Parathyroid adenoma (tissue), 2 donors: Measurements from ENCODE around the gene ADORA1.

Experiments
- H2AFZ ChIP-seq: fragments of 300-600 bp; sonication (generic); one replicate; pipeline ENCODE4 v1.7.0; 2017; ENCODE audit warnings: antibody characterized with exemption, mild to moderate bottlenecking
- H3K27ac ChIP-seq: fragments of 300-600 bp; sonication (generic); one replicate; pipeline ENCODE4 v1.7.0; 2017
- H3K27me3 ChIP-seq: fragments of 300-600 bp; sonication (generic); one replicate; pipeline ENCODE4 v1.7.0; 2017; ENCODE audit warnings: low read length; ENCODE audit not compliant: control insufficient read depth, insufficient read depth
- H3K36me3 ChIP-seq: fragments of 300-600 bp; sonication (generic); one replicate; pipeline ENCODE4 v1.7.0; 2017; ENCODE audit warnings: low read length; ENCODE audit not compliant: control insufficient read depth, insufficient read depth
- H3K4me1 ChIP-seq: fragments of 300-600 bp; sonication (generic); one replicate; pipeline ENCODE4 v1.7.0; 2017; ENCODE audit warnings: control low read depth
- H3K4me2 ChIP-seq: fragments of 300-600 bp; sonication (generic); one replicate; pipeline ENCODE4 v1.7.0; 2017; ENCODE audit warnings: low read length
- H3K4me3 ChIP-seq: fragments of 300-600 bp; sonication (generic); one replicate; pipeline ENCODE4 v1.7.0; 2017; ENCODE audit warnings: low read depth, low read length
- H3K79me2 ChIP-seq: fragments of 300-600 bp; sonication (generic); one replicate; pipeline ENCODE4 v1.7.0; 2017; ENCODE audit warnings: control low read depth
- H3K9ac ChIP-seq: fragments of 300-600 bp; sonication (generic); one replicate; pipeline ENCODE4 v1.7.0; 2017; ENCODE audit warnings: mild to moderate bottlenecking
- H3K9me3 ChIP-seq: fragments of 300-600 bp; sonication (generic); one replicate; pipeline ENCODE4 v1.7.0; 2017; ENCODE audit warnings: low read length; ENCODE audit not compliant: control insufficient read depth
- TF ChIP-seq, protein P1 (sequence below): fragments of 300-600 bp; sonication (generic); IDR thresholded peaks from one replicate; pipeline ENCODE4 v1.7.0; 2017; ENCODE audit warnings: antibody characterized with exemption, mild to moderate bottlenecking
- donor health status: primary hyperparathyroidism.

ADORA1 gene

DNA sequence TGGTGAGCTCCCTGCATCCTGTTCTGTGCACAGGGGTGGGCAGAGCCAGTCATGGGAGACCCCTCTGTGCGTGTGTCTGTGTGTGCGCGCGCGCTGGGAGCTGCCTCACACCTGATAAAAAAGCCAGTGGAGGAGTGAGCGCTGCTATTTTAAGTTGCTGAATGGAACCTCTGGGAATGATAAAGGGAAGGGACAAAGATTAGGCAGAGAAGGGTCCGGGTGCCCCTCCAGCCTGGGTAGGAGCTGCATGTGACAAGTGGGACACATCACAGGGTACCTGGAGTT is 847 bp downstream of the ADORA1 start:
- Histone ChIP-seq H3K4me1 (peaks cover 13% of the 10 kb centered on the region), H3K4me2 (peak overlapping the region; percentile 85), H2AFZ (peak overlapping the region; percentile 89), H3K27me3 (no peaks in the 10 kb centered on the region), H3K79me2 (no peaks in the 10 kb centered on the region), H3K9me3 (no peaks in the 10 kb centered on the region), H3K36me3 (no peaks in the 10 kb centered on the region), H3K27ac (peak overlapping the region; percentile 36), H3K9ac (no peak overlapping the region), H3K4me3 (peak overlapping the region; percentile 68)
- TF ChIP-seq, protein P1, sequence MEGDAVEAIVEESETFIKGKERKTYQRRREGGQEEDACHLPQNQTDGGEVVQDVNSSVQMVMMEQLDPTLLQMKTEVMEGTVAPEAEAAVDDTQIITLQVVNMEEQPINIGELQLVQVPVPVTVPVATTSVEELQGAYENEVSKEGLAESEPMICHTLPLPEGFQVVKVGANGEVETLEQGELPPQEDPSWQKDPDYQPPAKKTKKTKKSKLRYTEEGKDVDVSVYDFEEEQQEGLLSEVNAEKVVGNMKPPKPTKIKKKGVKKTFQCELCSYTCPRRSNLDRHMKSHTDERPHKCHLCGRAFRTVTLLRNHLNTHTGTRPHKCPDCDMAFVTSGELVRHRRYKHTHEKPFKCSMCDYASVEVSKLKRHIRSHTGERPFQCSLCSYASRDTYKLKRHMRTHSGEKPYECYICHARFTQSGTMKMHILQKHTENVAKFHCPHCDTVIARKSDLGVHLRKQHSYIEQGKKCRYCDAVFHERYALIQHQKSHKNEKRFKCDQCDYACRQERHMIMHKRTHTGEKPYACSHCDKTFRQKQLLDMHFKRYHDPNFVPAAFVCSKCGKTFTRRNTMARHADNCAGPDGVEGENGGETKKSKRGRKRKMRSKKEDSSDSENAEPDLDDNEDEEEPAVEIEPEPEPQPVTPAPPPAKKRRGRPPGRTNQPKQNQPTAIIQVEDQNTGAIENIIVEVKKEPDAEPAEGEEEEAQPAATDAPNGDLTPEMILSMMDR, result no peak

DNA sequence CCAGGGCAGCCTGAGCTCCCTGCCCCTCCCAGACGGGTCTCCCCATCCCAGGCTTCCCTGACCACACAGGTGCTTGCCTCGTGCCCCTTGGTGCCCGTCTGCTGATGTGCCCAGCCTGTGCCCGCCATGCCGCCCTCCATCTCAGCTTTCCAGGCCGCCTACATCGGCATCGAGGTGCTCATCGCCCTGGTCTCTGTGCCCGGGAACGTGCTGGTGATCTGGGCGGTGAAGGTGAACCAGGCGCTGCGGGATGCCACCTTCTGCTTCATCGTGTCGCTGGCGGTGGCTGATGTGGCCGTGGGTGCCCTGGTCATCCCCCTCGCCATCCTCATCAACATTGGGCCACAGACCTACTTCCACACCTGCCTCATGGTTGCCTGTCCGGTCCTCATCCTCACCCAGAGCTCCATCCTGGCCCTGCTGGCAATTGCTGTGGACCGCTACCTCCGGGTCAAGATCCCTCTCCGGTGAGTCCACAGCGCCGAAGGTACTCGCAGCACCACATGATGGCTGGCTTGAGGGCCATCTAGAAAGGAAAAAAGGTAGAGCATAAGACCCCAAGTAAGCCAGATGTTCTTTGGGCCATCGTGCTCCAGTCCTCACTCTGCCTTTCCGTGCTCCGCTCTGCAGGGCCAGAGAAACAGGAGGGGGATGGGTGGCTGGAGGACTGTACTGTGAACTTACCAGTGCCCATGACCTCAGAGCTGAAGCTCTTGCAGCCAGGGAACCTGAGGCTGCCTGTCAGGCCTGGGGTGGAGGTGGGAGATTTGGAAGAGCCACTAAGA is 1.4 kb downstream of the ADORA1 start:
- no peaks in the 10 kb centered on the region for H3K36me3 ChIP-seq
- TF ChIP-seq, protein P1, result no peak
- no peaks in the 10 kb centered on the region for H3K79me2 ChIP-seq
- H3K4me2 ChIP-seq, result peak overlapping the region; percentile 85
- no peaks in the 10 kb centered on the region for H3K9me3 ChIP-seq
- H3K9ac ChIP-seq, result no peak overlapping the region
- H2AFZ ChIP-seq, result no peak overlapping the region
- H3K4me1 ChIP-seq, result peaks cover 13% of the 10 kb centered on the region
- H3K27me3 ChIP-seq, result no peaks in the 10 kb centered on the region
- peak overlapping the region; percentile 68 for H3K4me3 ChIP-seq
- peak overlapping the region; percentile 3 for H3K27ac ChIP-seq

DNA sequence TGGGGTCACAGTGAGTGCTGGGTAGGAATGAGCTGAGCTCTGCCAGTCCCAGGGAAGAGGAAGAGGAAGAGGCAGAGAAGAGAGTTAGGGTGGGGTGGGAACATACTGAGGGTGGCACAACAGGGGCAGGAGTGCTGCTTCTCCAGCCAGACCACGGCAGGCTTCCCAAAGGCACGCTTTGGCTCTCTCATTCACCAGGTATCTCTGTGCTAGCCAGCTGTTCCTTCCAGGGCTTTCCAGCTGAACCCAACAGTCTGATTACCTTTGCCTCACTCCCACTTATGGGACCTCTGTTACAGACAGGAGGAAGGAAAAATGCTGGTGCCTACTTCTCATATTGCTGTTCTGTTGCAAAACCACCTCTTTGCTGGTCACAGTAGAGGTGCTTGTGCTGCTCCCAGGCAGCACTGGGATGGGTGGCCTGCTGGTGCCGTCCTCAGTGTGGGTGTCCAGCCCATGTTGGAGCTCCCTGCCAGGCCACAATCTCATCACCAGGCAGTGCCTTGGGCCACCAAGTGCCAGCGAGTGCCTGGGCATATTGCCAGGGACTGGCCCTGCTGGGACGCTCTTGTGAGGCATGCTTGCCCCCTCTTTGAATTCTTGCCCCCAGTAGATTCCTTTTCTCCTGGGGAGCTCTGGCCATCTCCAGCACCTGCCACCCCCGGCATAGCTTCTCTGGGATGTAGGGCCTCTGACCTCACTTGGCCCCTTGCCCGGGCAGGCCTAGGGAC is 2.1 kb downstream of the ADORA1 start:
- Histone ChIP-seq H3K4me1 (peaks cover 13% of the 10 kb centered on the region), H3K79me2 (no peaks in the 10 kb centered on the region), H3K27me3 (no peaks in the 10 kb centered on the region), H3K4me2 (peak overlapping the region; percentile 26), H3K36me3 (no peaks in the 10 kb centered on the region), H3K9me3 (no peaks in the 10 kb centered on the region), H2AFZ (no peak overlapping the region), H3K27ac (peak overlapping the region; percentile 3), H3K4me3 (no peak overlapping the region), H3K9ac (no peak overlapping the region)
- TF ChIP-seq, protein P1, result no peak

DNA sequence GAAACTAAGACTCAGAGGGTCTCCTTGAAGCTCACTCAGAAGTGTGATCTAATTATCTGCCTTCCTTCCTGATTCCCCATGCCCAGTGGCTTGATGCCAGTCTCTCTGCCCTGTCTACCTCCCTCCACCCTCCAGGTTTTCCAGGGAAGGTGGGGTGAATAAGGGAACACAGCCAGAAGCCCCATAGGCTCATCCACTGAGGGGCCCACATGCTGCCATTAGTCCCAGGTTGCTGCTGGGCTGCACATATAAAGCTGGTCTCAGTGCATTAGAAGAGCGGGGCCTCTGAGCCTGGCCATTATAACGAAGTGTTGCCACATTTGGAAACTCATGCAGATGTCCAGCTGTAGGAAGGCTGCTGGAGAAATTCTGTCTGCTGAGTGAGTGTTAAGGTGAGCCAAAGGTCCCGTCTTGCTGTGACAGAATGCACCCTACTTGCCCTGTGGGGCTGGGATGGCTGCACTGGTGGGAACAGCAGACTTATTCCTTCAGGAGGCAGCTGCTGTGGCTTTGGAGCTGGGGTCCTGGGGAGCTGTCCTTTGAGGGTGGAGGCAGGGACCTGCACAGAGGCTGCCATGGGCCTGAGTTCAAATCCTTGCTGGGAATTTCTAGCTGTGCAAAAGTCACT is 2.9 kb downstream of the ADORA1 start:
- Histone ChIP-seq H3K9me3 (no peaks in the 10 kb centered on the region), H3K9ac (no peak overlapping the region), H2AFZ (no peak overlapping the region), H3K27ac (no peak overlapping the region), H3K79me2 (no peaks in the 10 kb centered on the region), H3K27me3 (no peaks in the 10 kb centered on the region), H3K4me2 (peak overlapping the region; percentile 0), H3K36me3 (no peaks in the 10 kb centered on the region), H3K4me1 (peaks cover 13% of the 10 kb centered on the region), H3K4me3 (no peak overlapping the region)
- TF ChIP-seq, protein P1, result no peak
